Hippocampal formation (tissue), 2 donors: ENCODE data around the gene EFCAB14.
"Not testable (repeated sequence)": the region's sequence is repeated elsewhere in the genome, so short reads cannot be mapped to it uniquely, and the experiment has no call there.

Source experiments
- DNase-seq, 2 donors: peaks; one replicate each; lab custom pipeline; 2025; lab: John Stamatoyannopoulos, UW

The EFCAB14 gene

GRCh38 chr1:46686255-46686654 is 32.7 kb downstream of the EFCAB14 start:
- DNase-seq = no peak

- no peak for DNase-seq
Measured at GRCh38 chr1:46684670-46685069, 34.2 kb downstream of the EFCAB14 start.

- no peak for DNase-seq
Measured at GRCh38 chr1:46682064-46682463, 36.9 kb downstream of the EFCAB14 start.

GRCh38 chr1:46681333-46682034 is 37.4 kb downstream of the EFCAB14 start:
- no peak for DNase-seq

GRCh38 chr1:46679789-46680573 is 38.9 kb downstream of the EFCAB14 start:
- DNase-seq = no peak

GRCh38 chr1:46677339-46677738 is 41.6 kb downstream of the EFCAB14 start:
- no peak for DNase-seq

GRCh38 chr1:46676531-46676930 is 42.4 kb downstream of the EFCAB14 start:
- DNase-seq = no peak

- DNase-seq = no peak
Measured at GRCh38 chr1:46675549-46676314, 43.2 kb downstream of the EFCAB14 start.

GRCh38 chr1:46673749-46674182 is 45.1 kb downstream of the EFCAB14 start:
- no peak for DNase-seq

GRCh38 chr1:46672696-46673095 is 46.2 kb downstream of the EFCAB14 start:
- no peak for DNase-seq

- no peak for DNase-seq
Measured at GRCh38 chr1:46671554-46671953, 47.4 kb downstream of the EFCAB14 start, which contains the start of gene TEX38. TEX38 (plus strand) TSS chr1:46671854; CDS start chr1:46671935, 81 bp downstream.

- no peak for DNase-seq
Measured at GRCh38 chr1:46670134-46670533, 48.8 kb downstream of the EFCAB14 start.

GRCh38 chr1:46667782-46668760 is 50.8 kb downstream of the EFCAB14 start, which contains the start of gene ATPAF1:
ATPAF1 (minus strand) TSS chr1:46668364; CDS start chr1:46668322, 42 bp downstream.
- peak; percentile 55 to 75 for DNase-seq

GRCh38 chr1:46665983-46666382 is 52.9 kb downstream of the EFCAB14 start:
- no peak for DNase-seq

GRCh38 chr1:46662919-46663318 is 56.0 kb downstream of the EFCAB14 start:
- DNase-seq = not testable (repeated sequence)

- DNase-seq = not testable (repeated sequence)
Measured at GRCh38 chr1:46660116-46660515, 58.8 kb downstream of the EFCAB14 start.

GRCh38 chr1:46659307-46659870 is 59.5 kb downstream of the EFCAB14 start:
- DNase-seq = no peak

- DNase-seq = no peak
Measured at GRCh38 chr1:46657775-46658174, 61.1 kb downstream of the EFCAB14 start.

GRCh38 chr1:46656643-46657042 is 62.3 kb downstream of the EFCAB14 start:
- DNase-seq = no peak

GRCh38 chr1:46655848-46656247 is 63.1 kb downstream of the EFCAB14 start:
- DNase-seq = no peak

GRCh38 chr1:46654698-46655097 is 64.2 kb downstream of the EFCAB14 start:
- DNase-seq = not testable (repeated sequence)
